Fibroblast of peridontal ligament (primary cell): Measurements from ENCODE around the gene TMEM53.
A peak's percentile ranks its signal among the peaks of the same experiment; 100 is the strongest.

ENCODE experiments used
- DNase-seq: peaks from one replicate; pipeline ENCODE4 v3.0.0-alpha.2; 2010; ENCODE audit errors: extremely low read depth

TMEM53 gene

DNA sequence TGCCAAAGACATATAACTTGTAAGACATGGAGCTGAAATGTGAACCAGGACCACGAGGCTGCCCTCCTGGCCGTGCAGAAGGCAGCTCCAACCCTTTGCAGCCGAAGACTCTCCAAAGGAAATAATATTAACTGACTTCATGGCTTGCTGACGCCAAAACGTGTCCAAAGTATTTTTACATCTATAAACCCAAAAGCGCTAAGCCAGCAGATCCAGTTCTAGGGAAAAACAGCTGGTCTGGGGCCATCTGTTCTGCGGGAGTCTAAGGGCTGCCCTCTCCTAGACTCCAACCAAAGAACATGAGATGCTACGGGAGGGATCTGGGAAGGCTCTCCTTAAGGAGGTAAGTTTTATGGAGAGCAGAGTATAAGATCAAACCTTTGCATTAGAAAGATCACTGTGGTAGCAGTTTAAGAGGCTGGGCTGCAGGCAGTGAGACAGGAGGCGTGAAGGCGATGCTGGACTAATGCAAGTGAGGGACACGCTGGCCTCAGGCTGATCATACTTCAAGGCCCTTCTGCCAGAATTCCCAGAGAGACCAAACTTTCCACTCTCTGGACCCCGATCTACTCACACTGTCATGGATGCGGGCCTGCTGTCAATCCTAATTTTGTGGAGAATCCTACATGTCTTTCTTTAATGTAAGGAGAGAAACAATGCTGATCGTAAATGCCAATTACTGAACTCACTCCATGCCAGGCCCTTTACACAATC lies 1.2 kb downstream of the TMEM53 start:
- no peak for DNase-seq

DNA sequence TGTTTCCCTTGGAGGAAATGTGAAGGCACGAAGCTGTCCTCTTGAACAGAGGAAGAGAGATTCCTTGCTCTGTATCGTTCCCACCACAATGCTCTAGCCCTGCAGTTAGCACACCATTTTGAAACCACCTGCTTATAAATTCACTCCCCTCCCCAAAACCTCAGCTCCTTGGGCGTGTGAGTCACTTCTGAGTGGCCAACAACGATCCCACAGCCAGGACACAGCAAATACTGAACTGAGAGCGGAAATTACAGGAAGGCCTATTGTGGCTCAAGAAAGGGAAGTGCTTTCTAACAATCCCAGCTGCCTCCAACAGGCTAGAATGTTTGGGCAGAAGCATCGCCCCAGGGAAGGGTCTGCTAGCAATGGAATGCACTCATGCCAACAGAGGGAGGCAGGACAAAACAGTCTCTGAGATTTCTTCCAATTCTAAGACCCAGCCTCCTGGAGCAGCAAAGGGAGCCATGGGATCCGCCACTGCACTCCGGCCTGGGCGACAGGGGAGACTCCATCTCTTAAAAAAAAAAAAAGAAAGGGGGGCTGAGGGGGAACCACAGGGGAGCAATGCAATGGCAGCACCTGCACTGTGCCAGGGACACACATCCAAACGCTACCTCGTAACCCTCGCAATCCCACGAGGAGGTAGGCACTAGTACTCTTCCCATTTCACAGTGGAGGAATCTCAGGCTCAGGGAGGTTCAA lies 1.9 kb downstream of the TMEM53 start:
- peak; percentile 48 for DNase-seq

DNA sequence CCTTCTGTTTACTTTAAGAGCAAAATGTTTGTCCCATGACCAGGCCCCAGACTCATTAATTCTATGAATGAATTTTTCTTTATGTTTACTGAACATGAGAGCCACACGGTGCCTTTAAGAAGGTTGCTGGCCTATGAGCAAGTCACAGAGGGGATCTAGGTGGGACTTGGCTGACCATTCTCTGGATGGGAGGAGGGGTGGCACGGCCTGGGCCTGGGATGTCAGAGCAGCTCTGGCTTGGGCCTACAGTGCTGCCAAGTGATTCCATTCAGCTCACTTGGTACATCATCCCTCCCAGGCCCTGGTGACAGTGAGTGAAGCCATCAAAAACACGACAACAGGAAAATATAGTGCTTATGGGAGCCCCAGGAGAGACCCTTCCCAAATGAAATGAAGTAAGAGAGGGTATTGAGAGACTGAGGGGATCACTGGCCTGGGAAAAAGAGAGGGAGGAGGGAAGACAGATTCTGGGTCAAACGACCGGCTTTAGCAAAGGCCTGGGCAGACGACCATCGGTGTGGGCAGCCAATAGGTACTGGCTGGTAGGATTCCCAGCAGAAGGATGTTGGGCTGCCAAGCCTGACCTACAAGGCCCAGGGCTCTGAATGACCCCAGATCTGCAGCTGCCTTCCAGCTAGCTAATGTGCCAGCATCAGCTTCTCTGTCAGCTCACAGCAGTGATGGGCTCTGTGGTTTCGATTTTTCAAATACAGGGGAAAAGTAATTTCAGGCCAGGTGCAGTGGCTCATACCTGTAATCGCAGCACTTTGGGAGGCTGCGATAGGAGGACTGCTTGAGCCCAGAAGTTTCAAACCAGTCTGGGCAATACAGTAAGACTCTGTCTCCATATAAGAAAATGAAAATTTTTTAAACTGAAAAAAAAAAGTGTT lies 3.3 kb downstream of the TMEM53 start:
- no peak for DNase-seq

DNA sequence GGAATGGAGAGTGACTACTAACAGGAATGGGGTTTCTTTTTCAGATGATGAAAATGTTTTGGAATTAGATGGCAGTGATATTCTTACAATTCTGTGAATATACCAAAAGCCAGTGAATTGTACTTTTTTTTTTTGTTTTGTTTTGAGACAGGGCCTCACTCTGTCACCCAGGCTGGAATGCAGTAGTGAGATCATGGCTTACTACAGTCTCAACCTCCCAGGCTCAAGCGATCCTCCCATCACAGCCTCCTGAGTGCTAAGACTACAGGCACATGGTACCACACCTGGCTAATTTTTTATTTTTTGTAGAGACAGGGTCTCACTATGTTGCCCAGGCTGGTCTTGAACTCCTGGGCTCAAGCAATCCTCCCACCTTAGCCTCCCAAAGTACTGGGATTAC lies 7.6 kb downstream of the TMEM53 start:
- DNase-seq = peak; percentile 14

DNA sequence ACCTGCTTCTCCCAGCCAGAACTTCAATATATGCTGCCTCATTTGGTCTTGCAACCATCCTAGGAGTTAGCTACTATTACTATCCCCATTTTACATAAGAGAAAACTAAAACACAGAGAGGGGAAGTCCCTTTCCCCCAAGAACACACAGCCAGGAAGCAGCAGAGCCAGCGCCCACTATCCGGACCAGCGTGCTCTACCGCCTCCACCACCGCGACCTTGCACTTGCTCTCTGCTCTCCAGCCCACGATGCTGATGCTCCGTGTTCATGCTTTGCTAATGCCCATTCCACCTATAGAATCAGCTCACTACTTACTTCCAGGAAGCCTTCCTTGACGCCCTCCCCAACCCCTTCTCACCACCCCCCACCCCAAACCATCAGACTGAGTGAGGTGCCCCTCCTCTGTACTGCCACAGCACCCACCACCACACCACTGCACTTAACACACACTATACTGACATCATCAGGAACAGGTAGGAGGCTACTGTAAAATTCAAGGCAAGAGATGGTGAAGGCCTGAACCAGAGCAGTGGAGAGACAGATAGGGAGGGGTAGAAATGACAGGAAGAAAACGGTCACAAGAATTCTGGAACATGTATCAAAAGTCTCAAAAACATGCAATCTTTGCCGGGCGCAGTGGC lies 9.4 kb downstream of the TMEM53 start:
- no peak for DNase-seq

DNA sequence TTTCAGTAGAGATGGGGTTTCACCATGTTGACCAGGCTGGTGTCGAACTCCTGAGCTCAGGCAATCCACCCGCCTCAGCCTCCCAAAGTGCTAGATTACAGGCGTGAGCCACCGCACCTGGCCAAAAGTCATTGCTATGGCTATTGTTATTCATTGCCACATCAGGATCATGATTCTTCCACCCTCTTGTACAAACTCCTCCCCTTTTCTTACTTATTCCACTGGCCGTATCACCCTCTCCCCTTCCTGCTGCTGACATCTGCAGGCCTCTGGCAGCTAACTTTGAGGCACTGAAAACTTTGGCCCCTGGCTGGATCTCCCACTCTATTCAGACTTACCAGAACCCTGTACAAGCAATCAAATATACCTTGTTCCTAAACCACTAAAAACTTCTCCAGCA lies 10.9 kb downstream of the TMEM53 start:
- no peak for DNase-seq

DNA sequence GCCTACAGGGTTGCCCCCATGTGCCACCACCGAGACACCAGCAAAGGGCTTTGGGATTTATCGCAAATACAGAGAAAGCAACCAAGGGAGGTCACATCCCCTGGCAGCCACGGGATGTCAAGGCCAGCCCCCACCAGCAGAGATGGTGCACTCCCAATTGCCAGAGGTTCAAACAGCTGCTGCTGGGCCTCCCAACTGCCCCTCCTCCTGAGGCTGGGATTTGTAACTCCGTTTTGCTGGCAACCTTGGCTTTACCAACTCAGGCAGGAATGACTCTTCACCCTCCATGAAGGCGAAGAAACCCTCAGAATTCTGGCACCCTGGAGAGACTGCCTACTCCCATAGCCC lies 11.6 kb downstream of the TMEM53 start:
- DNase-seq = no peak

DNA sequence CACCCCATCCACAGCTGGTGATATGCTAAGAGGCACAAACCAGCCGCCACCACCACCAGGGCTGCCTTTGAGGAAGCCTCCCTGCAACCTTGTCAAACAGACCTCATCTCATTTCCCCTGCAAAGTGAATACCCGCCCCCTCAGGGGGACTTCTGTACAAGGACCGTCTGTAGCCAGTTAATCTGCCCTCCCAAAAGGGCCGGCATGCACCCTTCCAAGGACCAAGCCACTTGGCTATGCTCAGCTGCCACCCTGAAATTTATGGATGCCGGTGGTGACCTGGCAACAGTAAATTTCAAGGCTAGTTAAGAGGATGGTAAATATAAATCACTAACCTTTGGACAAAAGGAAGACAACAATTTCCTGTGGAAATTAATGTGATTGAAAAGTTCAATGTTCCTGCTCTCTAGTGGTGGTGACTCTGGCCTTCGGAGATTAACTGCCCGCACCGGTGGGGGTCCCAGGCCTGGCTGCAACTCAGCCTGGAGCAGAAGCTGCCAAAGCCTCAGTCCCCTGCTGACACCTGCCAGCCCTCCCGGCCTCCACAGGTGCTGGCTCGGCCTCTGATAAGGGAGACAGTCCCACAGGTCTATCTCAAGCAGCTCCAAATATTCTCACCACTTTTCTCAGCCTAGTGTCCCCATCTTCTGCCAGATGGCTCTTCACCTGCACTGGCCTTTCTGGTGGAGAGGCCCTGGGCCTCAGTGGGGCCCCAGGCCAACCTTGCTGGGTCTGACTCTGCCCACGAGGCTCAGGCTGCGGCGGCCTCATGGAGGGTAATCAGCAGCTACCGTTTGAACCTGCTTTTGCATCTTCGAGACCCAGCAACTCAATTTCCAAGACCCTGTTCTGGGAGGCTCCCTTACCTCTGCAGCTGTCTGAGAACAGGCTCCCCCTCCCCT lies 12.2 kb downstream of the TMEM53 start:
- no peak for DNase-seq

DNA sequence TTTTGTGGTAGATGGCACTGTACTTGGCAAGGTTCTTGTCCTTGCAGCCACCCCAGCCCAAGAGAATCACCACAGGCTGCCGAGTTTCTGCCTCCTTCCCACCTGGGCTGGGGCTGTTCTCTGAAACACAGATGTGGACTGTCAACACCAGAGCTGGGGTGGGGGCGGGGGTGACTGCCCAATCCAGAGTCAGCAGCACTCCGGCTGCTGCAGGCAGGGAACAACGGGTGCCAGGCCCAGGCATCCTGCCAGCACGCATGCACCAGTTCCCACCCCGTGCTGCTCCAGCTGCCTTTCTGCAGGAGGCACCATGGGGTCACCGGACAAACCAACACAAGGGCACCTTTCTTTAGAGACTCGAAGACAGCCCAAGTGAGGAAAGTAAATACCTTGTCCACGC lies 14.1 kb downstream of the TMEM53 start:
- no peak for DNase-seq

DNA sequence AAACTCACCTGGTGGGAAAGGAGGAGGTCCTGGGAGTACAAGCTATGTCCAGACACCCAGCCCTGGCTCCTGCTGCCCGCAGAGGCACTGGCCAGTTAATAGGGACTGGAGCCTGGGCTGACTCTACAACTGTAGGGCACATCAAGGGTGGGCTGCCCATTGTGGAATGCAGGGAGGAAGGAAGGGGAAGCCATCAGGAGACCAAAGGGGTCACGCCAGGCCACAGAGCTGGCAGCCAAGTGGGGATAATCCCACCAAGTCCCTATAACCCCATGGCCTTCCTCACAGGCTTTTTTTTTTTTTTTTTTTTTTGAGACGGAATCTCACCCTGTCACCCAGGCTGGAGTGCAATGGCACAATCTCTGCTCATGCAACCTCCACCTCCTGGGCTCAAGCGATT lies 14.7 kb downstream of the TMEM53 start:
- no peak for DNase-seq

DNA sequence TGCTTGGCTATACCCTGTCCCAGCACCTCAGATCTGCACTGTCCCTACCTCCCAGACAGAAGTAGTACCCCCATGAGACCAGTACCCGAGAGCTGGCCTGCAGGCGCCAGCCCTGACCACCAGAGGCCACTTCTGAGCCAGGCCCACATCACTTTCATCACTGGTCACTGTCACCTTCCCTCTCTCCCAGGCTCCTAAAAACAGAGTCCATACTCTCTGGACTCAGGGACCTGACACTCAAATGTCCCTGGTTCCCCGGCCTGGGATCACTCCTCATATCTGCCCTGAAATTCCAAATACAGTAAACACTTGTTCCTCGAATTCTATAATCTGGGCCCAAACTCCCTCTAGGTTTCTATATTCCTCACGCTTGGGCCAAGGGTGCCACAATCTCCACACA lies 18.7 kb downstream of the TMEM53 start:
- peak; percentile 15 for DNase-seq

DNA sequence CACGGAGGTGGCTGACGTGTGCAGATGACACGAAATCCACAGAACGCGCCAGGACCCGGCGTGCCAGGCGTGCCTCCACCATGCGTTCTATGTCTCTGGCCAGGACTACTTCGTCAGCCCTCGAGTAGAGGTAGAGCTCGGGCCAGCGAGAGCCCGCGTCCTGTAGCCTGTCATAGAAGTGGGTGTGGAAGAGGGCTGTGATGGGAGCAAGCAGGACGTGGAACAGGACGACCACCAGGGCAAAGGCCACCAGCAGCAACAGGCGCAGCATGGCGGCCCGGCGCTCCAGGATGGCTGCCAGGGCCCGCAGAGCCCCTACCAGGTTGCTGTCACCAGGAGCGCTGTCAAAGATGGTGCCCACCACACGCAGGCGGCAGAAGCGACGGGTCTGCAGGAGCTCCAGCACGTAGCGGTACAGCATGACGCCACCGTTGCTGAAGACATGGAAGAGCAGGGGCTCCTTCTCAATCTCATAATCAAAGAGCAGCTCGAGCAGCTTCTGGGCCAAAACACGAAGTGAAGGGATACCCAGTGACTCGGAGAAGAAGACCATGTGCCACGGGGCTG lies 19.6 kb downstream of the TMEM53 start:
- DNase-seq = no peak

DNA sequence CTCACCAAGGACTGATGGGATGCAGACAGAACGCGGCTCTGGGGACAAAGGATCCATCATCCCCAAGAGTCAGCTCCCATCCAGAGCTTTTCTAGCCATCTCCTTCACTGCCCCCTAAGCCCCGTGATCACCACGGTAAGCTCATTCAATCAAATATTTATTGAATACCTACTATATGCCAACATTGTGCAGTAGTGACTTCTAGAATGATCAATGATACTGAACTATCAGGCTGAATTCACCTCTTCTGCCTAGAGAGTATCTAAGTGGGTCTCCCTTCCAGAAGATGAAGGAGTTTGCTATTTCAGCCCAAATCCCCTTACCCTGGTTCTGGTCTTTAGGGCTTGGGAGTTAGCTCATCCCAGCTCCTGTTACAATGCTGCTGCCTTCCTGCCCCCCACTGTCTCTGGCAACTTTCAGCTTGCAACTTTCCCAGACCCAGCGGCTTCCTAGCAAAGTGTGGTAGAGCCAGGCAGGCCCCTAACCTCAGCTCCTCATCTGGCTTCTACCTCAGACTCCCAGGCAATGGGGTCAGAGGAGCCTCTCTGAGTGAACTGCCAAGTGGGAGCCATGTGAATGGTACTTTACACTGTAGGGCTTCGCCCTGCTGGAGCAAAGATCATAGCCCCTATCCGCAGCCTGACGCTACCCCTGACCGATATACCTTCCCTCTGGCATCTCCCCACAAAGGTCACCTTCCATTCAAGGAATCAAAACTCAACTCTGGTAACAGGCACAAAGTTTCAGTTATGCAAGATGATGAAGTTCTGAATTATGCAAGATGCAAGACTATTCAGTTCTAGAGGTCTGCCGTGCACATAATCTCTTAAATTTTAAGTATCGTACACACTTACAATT lies 20.9 kb downstream of the TMEM53 start:
- DNase-seq = no peak

DNA sequence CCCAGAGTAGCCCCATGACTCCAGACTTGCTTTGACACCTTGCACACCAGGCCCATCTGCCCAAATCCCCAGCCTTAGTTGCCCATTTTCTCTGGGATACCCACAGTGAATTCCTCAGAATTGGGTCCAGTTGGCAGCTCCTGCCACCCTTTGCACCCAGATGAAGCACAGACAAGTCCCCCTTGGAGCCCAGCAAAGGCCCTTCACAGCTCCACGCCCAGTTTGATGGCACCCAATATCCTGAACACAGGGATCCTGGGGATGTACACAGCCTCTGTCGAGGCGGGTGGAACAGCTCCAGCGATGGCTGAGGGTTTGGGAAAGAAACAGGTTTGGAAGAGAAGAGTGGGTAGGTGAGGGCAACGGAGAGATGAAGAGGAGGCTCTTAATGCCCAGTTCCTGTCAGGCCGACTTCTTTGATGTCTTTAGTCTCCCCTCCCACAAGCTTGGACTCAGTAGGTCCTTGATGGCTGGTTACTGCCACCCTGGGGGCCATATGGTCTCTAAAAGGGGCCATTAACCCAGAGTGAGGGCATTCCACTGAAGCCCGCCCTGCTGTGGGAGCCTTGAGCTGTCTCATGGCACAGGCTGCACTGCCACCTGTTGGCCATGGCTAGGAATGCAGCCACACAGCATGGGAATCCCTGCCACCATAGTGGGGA lies 21.7 kb downstream of the TMEM53 start:
- peak; percentile 60 for DNase-seq

DNA sequence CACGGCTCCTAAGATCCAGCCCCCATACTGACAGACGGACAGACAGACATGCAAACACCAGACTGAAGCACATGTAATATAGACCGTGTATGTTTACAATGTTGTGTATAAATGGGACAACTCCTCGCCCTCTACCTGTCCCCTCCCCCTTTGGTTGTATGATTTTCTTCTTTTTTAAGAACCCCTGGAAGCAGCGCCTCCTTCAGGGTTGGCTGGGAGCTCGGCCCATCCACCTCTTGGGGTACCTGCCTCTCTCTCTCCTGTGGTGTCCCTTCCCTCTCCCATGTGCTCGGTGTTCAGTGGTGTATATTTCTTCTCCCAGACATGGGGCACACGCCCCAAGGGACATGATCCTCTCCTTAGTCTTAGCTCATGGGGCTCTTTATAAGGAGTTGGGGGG lies 23.2 kb downstream of the TMEM53 start:
- DNase-seq = no peak

DNA sequence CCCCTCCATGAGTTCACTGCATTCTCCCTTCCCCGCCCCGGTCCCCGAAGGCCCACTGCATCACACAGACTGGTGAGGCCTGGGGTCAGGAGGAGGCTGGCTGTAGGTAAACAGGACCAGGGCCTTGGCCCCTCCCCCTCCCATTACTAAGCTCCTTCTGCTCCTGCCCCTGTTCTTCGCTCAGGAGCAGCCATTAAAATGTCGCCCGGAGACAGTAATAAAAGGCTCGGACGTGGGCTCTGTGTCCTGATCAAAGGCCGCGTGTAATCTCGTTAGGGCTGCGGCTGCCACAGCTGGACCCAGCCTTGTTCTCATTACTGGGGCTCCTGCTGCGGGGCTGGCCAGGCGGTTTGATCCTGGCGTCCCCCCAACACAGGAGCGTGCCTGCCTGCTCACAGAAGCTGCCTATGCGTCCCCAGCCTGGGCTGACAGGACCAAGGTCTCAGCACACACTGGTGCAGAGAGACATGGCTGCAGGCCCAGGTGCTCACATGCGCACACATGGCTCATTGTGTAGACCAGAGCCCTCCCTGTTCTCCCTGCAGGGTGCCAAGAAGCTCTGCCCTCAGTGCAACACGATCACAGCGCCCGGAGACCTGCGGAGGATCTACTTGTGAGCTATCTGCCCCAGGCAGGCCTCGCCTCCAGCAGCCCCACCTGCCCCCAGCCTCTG lies 24.0 kb downstream of the TMEM53 start:
- DNase-seq = no peak

DNA sequence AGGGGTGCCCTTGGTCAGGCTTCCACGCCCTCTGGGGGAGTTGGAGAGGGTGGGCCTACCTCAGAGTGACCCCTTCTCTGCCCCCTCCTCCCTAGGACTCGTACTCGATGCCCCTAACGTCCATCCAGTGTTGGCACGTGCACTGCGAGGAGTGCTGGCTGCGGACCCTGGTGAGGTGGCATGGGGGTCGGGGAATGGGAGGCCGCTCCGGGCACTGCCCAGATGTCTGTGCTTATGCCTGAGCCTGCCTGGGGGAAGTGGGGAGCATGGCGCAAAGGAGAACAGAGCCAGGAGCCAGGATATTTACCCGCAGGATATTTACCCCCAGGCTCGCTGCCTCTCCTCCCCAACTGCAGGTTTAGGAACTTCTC lies 24.5 kb downstream of the TMEM53 start:
- no peak for DNase-seq

DNA sequence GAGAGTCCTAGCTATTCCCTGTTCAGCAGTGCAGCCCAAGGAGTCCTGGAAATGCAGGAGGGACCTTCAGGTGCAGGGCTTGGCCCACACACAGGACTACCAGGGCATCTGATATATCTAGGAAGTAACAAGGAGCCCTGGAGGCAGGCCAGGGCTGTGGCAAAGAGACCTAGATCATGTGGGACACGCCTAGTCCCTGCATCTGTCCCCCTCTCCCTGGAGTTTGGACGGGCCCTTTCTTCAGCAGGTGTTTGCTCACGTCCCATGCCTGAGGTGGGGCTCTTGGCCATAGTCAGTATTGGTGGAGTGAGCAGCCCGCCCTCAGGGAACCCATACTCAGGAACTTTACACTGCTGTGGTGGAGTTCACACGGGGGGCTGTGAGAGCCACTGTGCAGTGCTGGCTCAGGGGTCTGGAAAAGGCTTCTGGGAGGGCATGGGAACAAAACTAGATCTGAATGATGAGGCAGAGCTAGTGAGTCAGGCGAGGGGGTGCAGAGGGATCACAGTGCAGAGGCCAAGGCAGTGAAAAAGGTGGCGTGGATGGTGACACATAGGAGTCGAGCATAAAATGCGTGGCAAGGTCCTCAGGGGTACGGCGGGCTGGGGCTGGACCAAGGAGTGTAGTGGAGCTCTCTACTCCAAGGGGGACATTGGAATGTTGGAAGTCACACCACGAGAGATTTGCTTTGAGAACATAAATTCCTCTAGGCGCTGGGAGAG lies 25.6 kb downstream of the TMEM53 start:
- no peak for DNase-seq
